ENCODE data around the gene MLANA.

The MLANA gene

DNA sequence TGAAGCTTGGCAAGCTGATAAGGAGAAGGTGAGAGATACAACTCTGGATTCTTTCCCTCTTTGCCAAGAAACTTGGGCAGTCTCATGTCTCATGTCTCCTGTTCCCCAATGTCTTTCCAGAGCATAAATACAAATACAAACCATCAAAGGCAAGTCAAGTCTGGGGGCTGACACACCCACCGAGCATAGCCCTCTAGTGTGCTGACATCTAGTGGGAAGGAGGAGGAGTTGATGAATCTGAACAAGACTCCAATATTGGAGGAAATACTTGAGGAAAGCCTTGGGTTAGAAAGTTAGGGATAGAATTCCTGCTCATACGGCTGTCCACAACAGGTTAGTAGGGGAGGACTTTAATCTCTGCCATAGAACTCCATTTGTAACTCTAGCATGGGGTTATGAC, 8.6 kb downstream of the MLANA start:
- peaks cover 7 to 14% of the 10 kb centered on the region in 2 donors for H3K36me3 ChIP-seq (ENCODE audit: control insufficient read depth in 2 of 2, insufficient read depth in 2 of 2, low read length in 2 of 2)
- no peak overlapping the region for H3K4me3 ChIP-seq (ENCODE audit: low read length in 2 of 2)
- H3K9ac ChIP-seq (ENCODE audit: low read length in 2 of 2) = no peak overlapping the region
- H3K4me1 ChIP-seq (ENCODE audit: control insufficient read depth, insufficient read depth, low read length) = no peaks in the 10 kb centered on the region
- H3K27me3 ChIP-seq (ENCODE audit: control insufficient read depth in 1 of 2, insufficient read depth in 2 of 2, low read length in 2 of 2) = no peaks in the 10 kb centered on the region
- no peak overlapping the region for H3K27ac ChIP-seq (ENCODE audit: low read length)
- no peaks in the 10 kb centered on the region for H3K9me3 ChIP-seq (ENCODE audit: control insufficient read depth in 2 of 2, low read length in 2 of 2)

DNA sequence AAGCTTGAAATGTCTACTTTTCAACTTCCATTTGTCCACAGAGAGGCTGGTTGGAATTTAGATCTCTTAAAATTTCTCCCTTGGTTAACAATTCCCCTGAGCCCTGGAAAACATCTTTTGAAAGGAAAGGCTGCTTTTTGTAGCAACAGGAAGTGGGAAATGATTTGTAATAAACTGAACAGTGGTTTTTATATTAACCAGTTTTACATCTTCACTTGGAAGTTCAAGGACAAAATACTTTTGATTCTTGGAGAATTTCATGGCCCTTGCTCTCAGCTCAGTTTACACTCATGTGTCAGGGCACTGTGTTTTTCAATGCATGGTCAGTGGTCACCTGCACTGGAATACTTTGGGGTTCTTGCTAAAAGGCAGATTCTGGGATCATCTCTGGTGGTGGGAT, 9.9 kb downstream of the MLANA start:
- H3K27ac ChIP-seq (ENCODE audit: low read length) = no peak overlapping the region
- H3K36me3 ChIP-seq (ENCODE audit: control insufficient read depth in 2 of 2, insufficient read depth in 2 of 2, low read length in 2 of 2) = peaks cover 7 to 13% of the 10 kb centered on the region in 2 donors
- no peaks in the 10 kb centered on the region for H3K27me3 ChIP-seq (ENCODE audit: control insufficient read depth in 1 of 2, insufficient read depth in 2 of 2, low read length in 2 of 2)
- H3K9ac ChIP-seq (ENCODE audit: low read length in 2 of 2) = no peak overlapping the region
- no peaks in the 10 kb centered on the region for H3K4me1 ChIP-seq (ENCODE audit: control insufficient read depth, insufficient read depth, low read length)
- H3K9me3 ChIP-seq (ENCODE audit: control insufficient read depth in 2 of 2, low read length in 2 of 2) = no peaks in the 10 kb centered on the region
- no peak overlapping the region for H3K4me3 ChIP-seq (ENCODE audit: low read length in 2 of 2)

DNA sequence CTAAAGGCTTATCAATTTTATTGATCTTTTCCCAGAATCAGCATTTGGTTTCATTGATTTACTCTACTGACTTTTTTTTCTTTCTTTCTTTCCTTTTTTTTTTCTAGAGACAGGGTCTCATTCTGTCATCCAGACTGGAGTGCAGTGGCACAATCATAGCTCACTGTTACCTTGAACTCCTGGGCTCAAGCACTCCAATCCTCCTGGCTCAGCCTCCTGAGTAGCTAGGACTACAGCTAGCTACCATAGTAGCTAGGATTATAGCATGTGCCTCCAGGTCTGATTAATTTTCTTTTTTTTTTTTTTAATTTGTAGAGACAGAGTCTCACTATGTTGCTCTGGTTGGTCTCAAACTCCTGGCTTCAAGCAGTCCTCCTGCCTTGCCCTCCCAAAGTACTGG, 11.7 kb downstream of the MLANA start:
- Histone ChIP-seq H3K9me3 (ENCODE audit: control insufficient read depth in 2 of 2, low read length in 2 of 2) (no peaks in the 10 kb centered on the region), H3K4me1 (ENCODE audit: control insufficient read depth, insufficient read depth, low read length) (no peaks in the 10 kb centered on the region), H3K36me3 (ENCODE audit: control insufficient read depth in 2 of 2, insufficient read depth in 2 of 2, low read length in 2 of 2) (peaks cover 6 to 12% of the 10 kb centered on the region in 2 donors), H3K4me3 (ENCODE audit: low read length in 2 of 2) (no peak overlapping the region), H3K9ac (ENCODE audit: low read length in 2 of 2) (no peak overlapping the region), H3K27me3 (ENCODE audit: control insufficient read depth in 1 of 2, insufficient read depth in 2 of 2, low read length in 2 of 2) (no peaks in the 10 kb centered on the region), H3K27ac (ENCODE audit: low read length) (no peak overlapping the region)

DNA sequence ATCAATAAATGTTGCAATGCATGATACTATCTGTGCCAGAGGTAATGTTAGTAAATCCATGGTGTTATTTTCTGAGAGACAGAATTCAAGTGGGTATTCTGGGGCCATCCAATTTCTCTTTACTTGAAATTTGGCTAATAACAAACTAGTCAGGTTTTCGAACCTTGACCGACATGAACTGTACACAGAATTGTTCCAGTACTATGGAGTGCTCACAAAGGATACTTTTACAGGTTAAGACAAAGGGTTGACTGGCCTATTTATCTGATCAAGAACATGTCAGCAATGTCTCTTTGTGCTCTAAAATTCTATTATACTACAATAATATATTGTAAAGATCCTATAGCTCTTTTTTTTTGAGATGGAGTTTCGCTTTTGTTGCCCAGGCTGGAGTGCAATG, 18.2 kb downstream of the MLANA start:
- no peak overlapping the region for H3K27ac ChIP-seq (ENCODE audit: low read length)
- no peaks in the 10 kb centered on the region for H3K27me3 ChIP-seq (ENCODE audit: control insufficient read depth in 1 of 2, insufficient read depth in 2 of 2, low read length in 2 of 2)
- H3K9ac ChIP-seq (ENCODE audit: low read length in 2 of 2) = no peak overlapping the region
- H3K36me3 ChIP-seq (ENCODE audit: control insufficient read depth in 2 of 2, insufficient read depth in 2 of 2, low read length in 2 of 2) = peaks cover 0 to 5% of the 10 kb centered on the region in 2 donors
- H3K4me1 ChIP-seq (ENCODE audit: control insufficient read depth, insufficient read depth, low read length) = no peaks in the 10 kb centered on the region
- H3K4me3 ChIP-seq (ENCODE audit: low read length in 2 of 2) = no peak overlapping the region
- H3K9me3 ChIP-seq (ENCODE audit: control insufficient read depth in 2 of 2, low read length in 2 of 2) = no peaks in the 10 kb centered on the region

DNA sequence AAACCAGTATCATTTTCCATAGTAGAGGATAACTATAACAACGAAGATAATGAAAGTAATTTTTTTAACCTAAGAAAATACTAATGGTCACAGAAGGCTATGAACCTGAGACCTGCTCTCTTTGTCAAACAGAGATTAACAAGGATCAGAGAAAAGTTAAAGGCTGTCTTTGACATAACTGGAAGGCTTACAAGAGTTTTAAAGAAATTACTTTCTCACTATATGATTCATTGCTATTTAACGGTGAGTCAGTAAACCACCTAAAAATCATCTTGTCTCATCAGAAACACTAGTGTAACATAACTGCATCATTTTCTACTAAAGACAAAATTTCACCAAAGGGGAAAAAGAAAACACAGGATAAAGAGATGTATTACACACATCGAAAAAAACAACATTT, 19.3 kb downstream of the MLANA start:
- Histone ChIP-seq H3K4me3 (ENCODE audit: low read length in 2 of 2) (no peak overlapping the region), H3K9ac (ENCODE audit: low read length in 2 of 2) (no peak overlapping the region), H3K9me3 (ENCODE audit: control insufficient read depth in 2 of 2, low read length in 2 of 2) (no peaks in the 10 kb centered on the region), H3K36me3 (ENCODE audit: control insufficient read depth in 2 of 2, insufficient read depth in 2 of 2, low read length in 2 of 2) (peaks cover 0 to 5% of the 10 kb centered on the region in 2 donors), H3K27ac (ENCODE audit: low read length) (no peak overlapping the region), H3K4me1 (ENCODE audit: control insufficient read depth, insufficient read depth, low read length) (no peaks in the 10 kb centered on the region), H3K27me3 (ENCODE audit: control insufficient read depth in 1 of 2, insufficient read depth in 2 of 2, low read length in 2 of 2) (no peaks in the 10 kb centered on the region)

DNA sequence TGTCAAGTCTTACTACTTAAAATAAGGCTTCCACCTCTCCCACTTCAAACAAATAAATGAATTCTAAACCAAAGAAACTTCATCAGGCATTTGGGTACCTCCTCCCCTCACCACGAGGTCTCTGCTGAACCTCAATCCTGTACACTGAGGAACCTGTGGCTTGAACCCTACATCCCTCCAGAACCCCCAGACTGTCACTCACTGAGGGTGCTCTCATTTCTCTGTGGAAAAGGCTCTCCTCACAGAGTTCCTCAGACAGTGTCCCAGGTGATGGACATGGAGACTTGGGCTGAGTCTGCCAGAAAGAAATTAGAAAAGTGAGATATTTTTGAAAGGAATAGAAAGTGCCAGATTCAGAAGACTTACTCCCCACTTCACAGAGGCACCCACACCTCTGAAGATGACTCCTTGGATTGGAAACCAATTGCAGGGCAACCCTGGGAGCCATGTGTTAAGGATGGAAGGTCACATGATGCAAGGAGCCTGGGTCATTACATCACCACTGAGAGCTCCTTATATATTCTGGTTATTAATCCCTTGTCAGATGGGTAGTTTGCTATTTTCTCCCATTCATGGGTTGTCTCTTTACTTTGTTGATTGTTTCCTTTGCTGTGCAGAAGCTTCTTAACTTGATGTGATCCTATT, 19.8 kb downstream of the MLANA start:
- Histone ChIP-seq H3K4me1 (ENCODE audit: control insufficient read depth, insufficient read depth, low read length) (no peaks in the 10 kb centered on the region), H3K27ac (ENCODE audit: low read length) (no peak overlapping the region), H3K36me3 (ENCODE audit: control insufficient read depth in 2 of 2, insufficient read depth in 2 of 2, low read length in 2 of 2) (peaks cover 0 to 5% of the 10 kb centered on the region in 2 donors)

DNA sequence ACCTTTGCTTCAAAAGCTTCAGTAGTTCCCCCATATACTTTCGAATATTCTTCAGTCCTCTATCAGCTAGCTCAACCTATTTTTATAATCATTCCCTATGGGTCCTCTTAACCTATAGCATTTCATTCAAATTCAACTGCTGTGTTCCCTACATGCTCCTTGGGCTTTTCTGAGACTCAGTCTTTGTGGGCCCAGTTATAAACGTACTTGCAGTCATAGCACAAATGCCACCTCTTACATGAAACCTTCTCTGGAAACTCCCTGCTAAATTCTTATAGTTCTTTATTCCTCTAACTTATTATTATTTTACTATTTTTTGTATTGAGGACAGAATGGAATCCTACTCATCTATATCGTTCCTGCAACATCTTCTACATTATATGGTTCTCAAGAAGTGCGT, 24.7 kb downstream of the MLANA start:
- Histone ChIP-seq H3K27ac (ENCODE audit: low read length) (no peak overlapping the region), H3K9ac (ENCODE audit: low read length in 2 of 2) (no peak overlapping the region), H3K36me3 (ENCODE audit: control insufficient read depth in 2 of 2, insufficient read depth in 2 of 2, low read length in 2 of 2) (peaks cover under 1 to 8% of the 10 kb centered on the region in 2 donors), H3K4me1 (ENCODE audit: control insufficient read depth, insufficient read depth, low read length) (no peaks in the 10 kb centered on the region), H3K9me3 (ENCODE audit: control insufficient read depth in 2 of 2, low read length in 2 of 2) (no peaks in the 10 kb centered on the region), H3K4me3 (ENCODE audit: low read length in 2 of 2) (no peak overlapping the region), H3K27me3 (ENCODE audit: control insufficient read depth in 1 of 2, insufficient read depth in 2 of 2, low read length in 2 of 2) (no peaks in the 10 kb centered on the region)

More for the DNA sequence above, 19.8 kb downstream of the MLANA start:
- no peak overlapping the region for H3K4me3 ChIP-seq (ENCODE audit: low read length in 2 of 2)
- no peaks in the 10 kb centered on the region for H3K27me3 ChIP-seq (ENCODE audit: control insufficient read depth in 1 of 2, insufficient read depth in 2 of 2, low read length in 2 of 2)
- H3K9ac ChIP-seq (ENCODE audit: low read length in 2 of 2) = no peak overlapping the region
- no peaks in the 10 kb centered on the region for H3K9me3 ChIP-seq (ENCODE audit: control insufficient read depth in 2 of 2, low read length in 2 of 2)

DNA sequence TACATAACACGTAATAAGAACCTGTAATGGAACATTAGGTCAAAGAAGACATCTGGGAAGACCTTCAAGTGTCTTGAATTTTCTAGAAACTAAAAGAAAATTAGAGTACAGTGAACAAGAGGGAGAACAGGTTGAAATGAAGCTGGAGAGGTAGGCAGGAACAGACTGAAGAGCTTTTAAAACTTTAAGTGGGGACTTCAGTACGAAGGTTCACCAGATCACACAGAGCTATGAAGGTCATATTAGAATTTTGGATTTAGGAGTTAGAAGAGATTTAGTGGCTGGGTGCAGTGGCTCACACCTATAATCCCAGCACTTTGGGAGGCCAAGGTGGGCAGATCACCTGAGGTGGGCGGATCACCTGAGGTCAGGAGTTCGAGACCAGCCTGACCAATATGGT, 26.6 kb downstream of the MLANA start:
- no peaks in the 10 kb centered on the region for H3K9me3 ChIP-seq (ENCODE audit: control insufficient read depth in 2 of 2, low read length in 2 of 2)

DNA sequence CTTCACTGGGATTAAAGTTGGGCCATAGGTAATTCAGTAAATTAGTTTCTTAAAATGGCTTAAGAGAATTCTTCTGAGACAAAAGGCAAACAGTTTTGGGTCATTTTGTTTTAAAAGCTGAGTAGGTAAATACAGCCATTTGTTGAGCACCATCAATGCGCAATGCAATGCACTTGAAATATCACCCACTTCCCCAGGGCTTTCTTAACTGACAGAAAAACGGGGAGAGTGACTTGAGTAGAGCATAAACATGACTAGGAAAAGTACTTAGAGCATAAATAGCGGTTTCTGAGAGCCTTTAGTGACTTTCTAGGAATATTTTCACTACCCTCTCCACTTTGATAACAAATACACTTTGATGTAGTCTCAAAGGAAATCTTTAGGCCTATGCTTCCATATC, 27.2 kb downstream of the MLANA start:
- Histone ChIP-seq H3K36me3 (ENCODE audit: control insufficient read depth in 2 of 2, insufficient read depth in 2 of 2, low read length in 2 of 2) (peaks cover 10 to 19% of the 10 kb centered on the region in 2 donors), H3K27ac (ENCODE audit: low read length) (no peak overlapping the region), H3K9ac (ENCODE audit: low read length in 2 of 2) (no peak overlapping the region)

More for the DNA sequence above, 26.6 kb downstream of the MLANA start:
- no peaks in the 10 kb centered on the region for H3K27me3 ChIP-seq (ENCODE audit: control insufficient read depth in 1 of 2, insufficient read depth in 2 of 2, low read length in 2 of 2)
- H3K36me3 ChIP-seq (ENCODE audit: control insufficient read depth in 2 of 2, insufficient read depth in 2 of 2, low read length in 2 of 2) = peaks cover 5 to 13% of the 10 kb centered on the region in 2 donors
- no peak overlapping the region for H3K9ac ChIP-seq (ENCODE audit: low read length in 2 of 2)
- H3K4me3 ChIP-seq (ENCODE audit: low read length in 2 of 2) = no peak overlapping the region
- no peaks in the 10 kb centered on the region for H3K4me1 ChIP-seq (ENCODE audit: control insufficient read depth, insufficient read depth, low read length)
- H3K27ac ChIP-seq (ENCODE audit: low read length) = no peak overlapping the region

DNA sequence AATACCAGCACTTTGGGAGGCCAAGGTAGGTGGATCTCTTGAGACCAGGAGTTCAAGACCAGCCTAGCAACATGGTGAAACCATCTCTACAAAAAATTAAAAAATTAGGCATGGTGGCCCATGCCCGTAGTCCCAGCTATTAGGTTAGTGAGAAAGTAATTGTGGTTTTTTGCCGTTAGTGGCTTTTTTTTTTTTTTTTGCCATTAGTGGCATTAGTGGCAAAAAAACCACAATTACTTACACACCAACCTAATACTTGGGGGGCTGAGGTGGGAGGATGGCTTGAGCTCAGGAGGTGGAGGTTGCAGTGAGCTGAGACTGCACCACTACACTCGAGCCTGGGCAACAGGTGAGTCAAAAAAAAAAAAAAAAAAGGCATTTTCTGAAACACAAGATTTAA, 27.8 kb downstream of the MLANA start:
- Histone ChIP-seq H3K4me1 (ENCODE audit: control insufficient read depth, insufficient read depth, low read length) (no peaks in the 10 kb centered on the region), H3K9ac (ENCODE audit: low read length in 2 of 2) (no peak overlapping the region), H3K27ac (ENCODE audit: low read length) (no peak overlapping the region), H3K9me3 (ENCODE audit: control insufficient read depth in 2 of 2, low read length in 2 of 2) (no peaks in the 10 kb centered on the region), H3K36me3 (ENCODE audit: control insufficient read depth in 2 of 2, insufficient read depth in 2 of 2, low read length in 2 of 2) (peaks cover 10 to 22% of the 10 kb centered on the region in 2 donors), H3K4me3 (ENCODE audit: low read length in 2 of 2) (no peak overlapping the region), H3K27me3 (ENCODE audit: control insufficient read depth in 1 of 2, insufficient read depth in 2 of 2, low read length in 2 of 2) (no peaks in the 10 kb centered on the region)

More for the DNA sequence above, 27.2 kb downstream of the MLANA start:
- Histone ChIP-seq H3K4me1 (ENCODE audit: control insufficient read depth, insufficient read depth, low read length) (no peaks in the 10 kb centered on the region), H3K9me3 (ENCODE audit: control insufficient read depth in 2 of 2, low read length in 2 of 2) (no peaks in the 10 kb centered on the region), H3K4me3 (ENCODE audit: low read length in 2 of 2) (no peak overlapping the region), H3K27me3 (ENCODE audit: control insufficient read depth in 1 of 2, insufficient read depth in 2 of 2, low read length in 2 of 2) (no peaks in the 10 kb centered on the region)

DNA sequence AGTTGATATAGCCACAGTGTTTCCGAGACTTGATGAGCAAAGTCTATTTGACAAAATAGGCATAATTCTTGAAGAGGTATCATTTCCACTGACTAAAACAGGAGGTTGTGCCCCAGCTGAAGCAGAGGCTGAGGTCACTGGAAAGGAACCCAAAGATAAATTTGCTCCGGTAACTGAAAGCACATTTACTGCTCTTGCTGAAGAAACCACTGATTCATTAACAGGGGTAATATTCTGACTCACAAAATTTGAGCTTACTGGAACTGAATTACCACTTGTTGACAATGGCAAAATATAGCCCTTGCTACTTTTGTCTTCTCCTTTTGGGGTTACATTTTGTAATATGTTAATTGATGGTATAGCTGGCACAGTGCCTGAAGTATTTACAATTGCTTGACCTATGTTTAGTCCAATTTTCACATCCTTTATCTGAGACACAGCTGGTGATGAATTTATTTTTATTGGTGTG, 30.2 kb downstream of the MLANA start:
- H3K27ac ChIP-seq (ENCODE audit: low read length) = no peak overlapping the region
- H3K36me3 ChIP-seq (ENCODE audit: control insufficient read depth in 2 of 2, insufficient read depth in 2 of 2, low read length in 2 of 2) = peaks cover 10 to 24% of the 10 kb centered on the region in 2 donors
- H3K9me3 ChIP-seq (ENCODE audit: control insufficient read depth in 2 of 2, low read length in 2 of 2) = no peaks in the 10 kb centered on the region
- no peaks in the 10 kb centered on the region for H3K4me1 ChIP-seq (ENCODE audit: control insufficient read depth, insufficient read depth, low read length)
- H3K27me3 ChIP-seq (ENCODE audit: control insufficient read depth in 1 of 2, insufficient read depth in 2 of 2, low read length in 2 of 2) = no peaks in the 10 kb centered on the region
- H3K4me3 ChIP-seq (ENCODE audit: low read length in 2 of 2) = no peak overlapping the region
- no peak overlapping the region for H3K9ac ChIP-seq (ENCODE audit: low read length in 2 of 2)

Measured in stomach smooth muscle (tissue), 2 donors.